GM19467 (cell line): ENCODE data around the gene CAMKK1.
"Not testable (repeated sequence)": the region's sequence is repeated elsewhere in the genome, so short reads cannot be mapped to it uniquely, and the experiment has no call there.

Source experiments
- ATAC-seq: cut with Tn5 transposase; IDR thresholded peaks from one replicate; pipeline ENCODE4 v1.9.1; 2021; ENCODE audit warnings: mild to moderate bottlenecking, moderate library complexity; ENCODE audit not compliant: unreplicated experiment

Gene CAMKK1

DNA sequence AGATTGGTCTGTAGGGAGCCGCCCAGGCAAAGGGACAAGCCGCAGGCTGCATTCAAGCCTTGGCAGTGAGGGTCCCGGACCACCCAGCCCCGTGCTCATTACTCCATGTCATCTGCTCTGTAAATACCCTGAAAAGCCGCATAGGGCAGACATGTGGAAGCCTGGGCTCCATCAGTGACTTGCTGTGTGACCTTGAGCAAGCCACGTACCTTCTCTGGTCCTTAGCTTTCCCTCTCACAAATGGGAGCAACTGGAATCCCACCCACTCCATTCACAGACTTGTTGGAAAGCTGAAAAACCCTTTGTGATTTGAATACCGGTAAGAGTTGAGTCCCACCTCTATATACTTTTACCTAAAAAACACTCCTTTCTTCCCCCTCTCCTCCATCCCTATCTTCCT lies 11.9 kb downstream of the CAMKK1 start:
- no peak for ATAC-seq

DNA sequence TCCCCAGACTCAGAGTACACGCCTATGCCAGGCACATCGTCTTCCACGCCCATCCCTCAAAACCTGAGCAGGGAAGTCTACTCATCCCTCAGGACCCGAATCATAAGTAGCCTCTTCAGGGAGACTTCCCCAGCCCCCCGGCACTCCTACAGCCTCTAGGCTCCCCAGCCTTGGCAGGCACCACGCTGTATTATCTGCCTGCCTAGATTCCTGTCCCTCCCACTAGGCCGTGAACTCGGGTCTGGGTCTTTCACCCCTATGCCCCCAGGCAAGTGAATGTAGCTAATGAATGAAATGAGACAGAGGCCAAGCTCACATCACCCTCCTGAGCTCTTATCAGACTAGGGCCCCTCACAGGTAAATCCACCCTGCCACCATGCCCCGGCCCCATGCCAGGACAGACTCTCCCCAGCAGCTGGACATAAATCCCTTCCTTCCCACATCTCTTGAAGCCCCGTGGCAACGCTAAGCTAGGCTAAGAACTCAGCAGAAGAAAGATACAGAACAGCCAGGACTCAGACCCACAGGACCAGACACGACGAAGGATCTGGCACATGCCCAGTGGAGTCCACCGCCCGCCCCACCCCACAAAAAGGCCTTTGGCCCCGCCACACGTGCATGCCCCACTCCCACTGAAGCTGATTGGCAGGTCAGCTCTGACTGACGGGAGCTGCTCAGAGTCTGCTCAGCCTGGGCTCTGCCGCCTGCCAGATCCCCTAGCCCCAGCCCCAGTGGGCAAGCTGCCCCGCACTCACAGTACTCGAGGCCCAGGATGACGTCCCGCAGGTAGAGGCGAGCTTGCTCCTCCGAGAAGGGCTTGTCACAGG lies 13.0 kb downstream of the CAMKK1 start:
- ATAC-seq: no peak

DNA sequence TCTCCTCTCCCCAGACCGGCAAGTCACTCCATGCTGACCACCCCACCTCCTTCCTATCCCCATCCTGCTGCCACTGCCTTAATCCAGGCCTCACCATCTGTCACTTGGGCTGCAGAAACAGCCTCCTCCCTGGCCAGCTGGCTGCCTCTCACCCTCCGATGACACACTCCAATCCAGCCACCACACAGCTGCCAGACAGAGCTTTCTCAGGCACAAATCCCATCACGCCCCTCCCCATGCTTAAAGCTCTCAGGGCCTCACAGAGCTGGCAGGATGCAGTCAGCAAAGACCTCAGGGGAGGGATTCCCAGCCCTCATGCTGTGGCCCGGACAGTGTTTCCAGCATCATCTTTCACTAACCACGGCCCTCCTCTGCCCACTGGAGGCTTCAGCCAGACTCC lies 13.7 kb downstream of the CAMKK1 start:
- ATAC-seq: no peak

GRCh38 chr17:3877220-3877619 lies 15.6 kb downstream of the CAMKK1 start:
- no peak for ATAC-seq

GRCh38 chr17:3875317-3875716 lies 17.5 kb downstream of the CAMKK1 start:
- no peak for ATAC-seq

DNA sequence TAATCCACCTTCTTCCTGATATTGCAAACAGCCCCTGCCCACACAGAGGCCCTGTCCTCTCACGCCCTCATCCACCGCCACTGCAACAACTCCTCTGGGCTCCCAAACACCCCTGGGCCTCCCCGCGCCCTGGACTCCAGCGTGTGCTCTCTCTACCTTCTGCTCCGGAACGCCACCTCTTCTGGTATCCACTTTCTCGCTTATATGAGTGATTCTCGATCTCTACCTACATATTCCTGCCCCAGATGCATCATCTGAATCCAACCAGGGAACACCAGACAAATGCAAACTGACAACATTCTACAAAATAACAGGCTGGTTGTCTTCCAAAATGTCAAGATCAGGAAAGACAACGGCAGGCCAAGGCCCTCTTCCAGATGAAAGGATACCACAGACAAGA lies 19.0 kb downstream of the CAMKK1 start:
- ATAC-seq: no peak

DNA sequence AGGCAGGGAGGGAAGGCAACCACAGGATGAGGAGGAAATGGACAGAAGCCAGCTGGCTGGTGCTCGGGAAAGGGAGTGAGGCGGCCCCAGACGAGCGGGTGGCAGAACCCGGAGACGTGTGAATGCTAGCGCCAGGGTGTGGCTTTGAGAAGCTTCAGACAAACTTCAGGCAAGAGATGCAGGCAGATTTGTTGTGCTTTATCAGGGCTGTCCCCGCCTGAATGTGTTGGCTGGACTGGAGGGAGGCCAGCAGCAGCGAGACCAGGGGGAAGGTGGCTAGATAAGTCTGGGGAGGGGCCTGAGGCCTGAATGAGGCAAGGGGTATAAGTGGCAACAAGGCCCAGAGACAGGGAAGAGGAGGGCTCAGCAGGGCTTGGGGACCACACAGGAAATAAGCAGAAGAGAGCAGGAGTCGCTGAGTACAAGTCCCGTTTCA lies 22.0 kb downstream of the CAMKK1 start:
- ATAC-seq: no peak

DNA sequence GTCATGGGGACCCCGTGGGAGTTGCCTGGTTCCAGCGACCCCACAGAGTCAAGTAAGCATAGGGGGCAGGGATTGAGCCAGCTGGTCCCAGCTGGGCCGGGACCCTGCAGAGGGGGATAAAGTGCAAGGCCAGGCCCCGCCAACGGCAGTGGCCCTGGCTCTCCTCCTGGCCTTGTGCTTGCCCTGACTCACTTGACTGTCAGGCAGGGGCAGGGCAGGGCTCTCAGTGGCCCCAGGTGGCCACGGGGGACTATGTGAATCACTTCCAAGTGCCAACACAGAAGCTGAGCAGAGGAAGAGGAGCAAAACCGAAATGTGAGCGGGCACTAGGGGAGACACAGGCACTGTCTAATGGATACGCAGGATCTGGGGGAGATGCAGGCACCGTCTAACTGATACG lies 25.2 kb downstream of the CAMKK1 start:
- no peak for ATAC-seq

- ATAC-seq: no peak
Observed at GRCh38 chr17:3867106-3867505, 25.7 kb downstream of the CAMKK1 start.

GRCh38 chr17:3866276-3866675 lies 26.6 kb downstream of the CAMKK1 start:
- ATAC-seq: no peak

DNA sequence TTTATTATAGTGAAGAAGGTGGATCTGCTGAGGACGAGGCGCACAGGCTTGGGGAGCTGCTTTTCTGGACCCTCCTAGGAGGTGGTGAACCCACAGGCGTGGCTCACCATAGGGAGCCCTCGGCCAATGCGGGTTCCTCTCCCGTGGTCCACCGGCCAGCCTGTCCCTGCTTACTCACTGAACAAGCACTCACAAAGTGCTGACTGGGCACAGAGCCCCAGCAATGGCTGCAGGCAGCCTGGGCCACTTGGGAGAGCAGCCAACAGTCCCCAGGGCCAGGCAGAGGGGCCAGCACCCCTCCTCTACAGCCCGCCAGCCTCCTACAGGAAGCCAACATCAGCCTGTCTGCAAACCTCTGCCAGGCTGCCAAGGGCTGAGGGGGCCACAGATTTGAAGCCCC lies 27.7 kb downstream of the CAMKK1 start:
- ATAC-seq: no peak

DNA sequence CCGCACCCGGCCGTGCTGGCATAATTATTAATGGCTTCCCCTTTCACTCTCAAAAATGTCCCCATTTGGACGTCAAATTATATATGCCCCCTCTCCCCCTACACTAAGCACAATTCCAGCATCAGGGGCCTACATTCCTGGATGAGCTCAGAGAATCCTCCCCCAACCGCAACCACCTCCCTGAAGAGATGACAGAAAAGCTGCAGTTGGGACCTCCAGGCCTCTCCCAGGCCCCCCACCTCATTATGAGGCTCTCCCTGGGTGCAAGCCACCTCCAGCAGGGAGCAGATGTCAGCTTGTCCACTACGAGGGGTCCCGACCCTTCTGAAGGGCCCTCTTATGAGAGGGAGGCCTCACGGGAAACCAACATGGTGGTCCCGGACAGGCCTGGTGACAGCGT lies 28.3 kb downstream of the CAMKK1 start:
- ATAC-seq: no peak

- ATAC-seq: no peak
Observed at GRCh38 chr17:3861761-3862681, 30.8 kb downstream of the CAMKK1 start.

DNA sequence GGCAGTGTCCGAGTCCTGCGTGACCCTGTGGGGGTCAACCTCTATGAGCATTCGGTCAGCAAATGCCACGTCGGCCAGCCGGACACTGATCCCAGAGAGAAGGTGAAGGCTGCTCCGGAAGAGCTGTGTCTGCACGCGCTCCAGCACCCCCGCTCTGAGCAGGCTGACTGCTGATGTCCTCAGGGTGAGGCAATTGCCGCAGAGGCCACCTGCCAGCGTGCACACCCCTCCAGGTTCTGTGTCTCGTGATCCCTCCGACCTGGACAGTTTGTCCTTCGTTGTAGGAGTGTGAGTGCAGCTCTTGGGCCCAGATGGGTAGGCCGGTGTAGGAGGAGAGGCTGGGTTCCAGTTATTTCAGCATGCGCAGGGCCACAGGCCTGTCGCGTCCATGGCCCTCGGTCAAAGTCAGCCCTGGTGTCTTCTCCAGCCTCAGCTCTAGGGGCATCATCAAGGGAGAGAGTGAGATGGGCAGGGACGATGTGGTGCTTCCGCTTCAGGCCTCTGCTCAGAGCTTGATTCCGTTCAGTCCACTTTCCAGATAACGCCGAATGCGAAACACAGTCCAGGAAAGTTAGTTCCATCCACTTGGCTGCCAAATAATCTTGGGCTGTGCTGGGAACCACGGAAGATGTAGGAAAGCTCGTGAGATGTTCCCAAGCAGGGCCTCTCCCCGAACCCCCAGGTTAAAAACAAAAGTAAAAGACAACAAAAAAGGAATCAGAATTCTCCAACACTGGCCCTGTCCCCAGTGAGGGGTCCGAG lies 31.7 kb downstream of the CAMKK1 start:
- no peak for ATAC-seq

GRCh38 chr17:3859940-3860339 lies 32.9 kb downstream of the CAMKK1 start:
- no peak for ATAC-seq

- no peak for ATAC-seq
Observed at GRCh38 chr17:3857261-3858105, 35.4 kb downstream of the CAMKK1 start.

DNA sequence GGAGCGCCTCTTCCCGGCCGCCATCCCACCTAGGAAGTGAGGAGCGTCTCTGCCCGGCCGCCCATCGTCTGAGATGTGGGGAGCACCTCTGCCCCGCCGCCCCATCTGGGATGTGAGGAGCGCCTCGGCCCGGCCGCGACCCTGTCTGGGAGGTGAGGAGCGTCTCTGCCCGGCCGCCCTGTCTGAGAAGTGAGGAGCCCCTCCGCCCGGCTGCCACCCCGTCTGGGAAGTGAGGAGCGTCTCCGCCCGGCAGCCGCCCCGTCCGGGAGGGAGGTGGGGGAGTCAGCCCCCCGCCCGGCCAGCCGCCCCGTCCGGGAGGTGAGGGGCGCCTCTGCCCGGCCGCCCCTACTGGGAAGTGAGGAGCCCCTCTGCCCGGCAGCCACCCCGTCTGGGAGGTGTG lies 38.6 kb downstream of the CAMKK1 start:
- ATAC-seq: not testable (repeated sequence)

GRCh38 chr17:3852561-3852960 lies 40.3 kb downstream of the CAMKK1 start:
- ATAC-seq: no peak

- ATAC-seq: no peak
Observed at GRCh38 chr17:3851461-3852100, 41.3 kb downstream of the CAMKK1 start.
